GM23248 (cell line): Measurements from ENCODE around the gene NEK11. TPM values are rescaled to one million over a fixed set of nuclear protein-coding genes. Genes with fewer than 3 reads are reported as not detected.

ENCODE experiments used
- DNase-seq: peaks from one replicate; pipeline ENCODE4 v3.0.0-alpha.2; 2015
- H2AFZ ChIP-seq: fragments of 200-600 bp; sonication (generic); 2 replicates; pipeline ENCODE4 v1.6.1; 2016; ENCODE audit warnings: antibody characterized with exemption
- H3F3A ChIP-seq: fragments of 200-600 bp; sonication (generic); 2 replicates; pipeline ENCODE4 v1.6.1; 2016; ENCODE audit warnings: mild to moderate bottlenecking, antibody characterized with exemption, mixed run types; ENCODE audit not compliant: insufficient read depth
- H3K27ac ChIP-seq: fragments of 200-600 bp; sonication (generic); 2 replicates; pipeline ENCODE4 v1.5.1; 2016; ENCODE audit warnings: mild to moderate bottlenecking
- H3K27me3 ChIP-seq: fragments of 200-600 bp; sonication (generic); replicated peaks from 2 replicates; pipeline ENCODE4 v1.6.1; 2016; ENCODE audit warnings: mild to moderate bottlenecking; ENCODE audit not compliant: insufficient read depth
- H3K36me3 ChIP-seq: fragments of 200-600 bp; sonication (generic); 2 replicates; pipeline ENCODE4 v1.6.1; 2016; ENCODE audit warnings: low read depth, mild to moderate bottlenecking
- H3K4me1 ChIP-seq: fragments of 200-600 bp; sonication (generic); 2 replicates; pipeline ENCODE4 v1.6.1; 2016; ENCODE audit warnings: mild to moderate bottlenecking; ENCODE audit not compliant: insufficient read depth
- H3K4me2 ChIP-seq: fragments of 200-600 bp; sonication (generic); one replicate; pipeline ENCODE4 v1.6.1; 2016; ENCODE audit warnings: mild to moderate bottlenecking; ENCODE audit not compliant: unreplicated experiment
- H3K4me3 ChIP-seq: fragments of 200-600 bp; sonication (generic); 2 replicates; pipeline ENCODE4 v1.5.1; 2016; ENCODE audit warnings: mild to moderate bottlenecking
- H3K79me2 ChIP-seq: fragments of 200-600 bp; sonication (generic); 2 replicates; pipeline ENCODE4 v1.6.1; 2016; ENCODE audit warnings: mild to moderate bottlenecking; ENCODE audit not compliant: insufficient read depth
- H3K9ac ChIP-seq: fragments of 200-600 bp; sonication (generic); 2 replicates; pipeline ENCODE4 v1.6.1; 2016; ENCODE audit warnings: mild to moderate bottlenecking
- H3K9me2 ChIP-seq: fragments of 200-600 bp; sonication (generic); 2 replicates; pipeline ENCODE4 v1.6.1; 2016; ENCODE audit warnings: mixed run types, mild to moderate bottlenecking, moderate library complexity; ENCODE audit not compliant: insufficient read depth
- H3K9me3 ChIP-seq: fragments of 200-600 bp; sonication (generic); one replicate; pipeline ENCODE4 v1.6.1; 2017; ENCODE audit warnings: low read depth
- H4K20me1 ChIP-seq: fragments of 200-600 bp; sonication (generic); 2 replicates; pipeline ENCODE4 v1.6.0; 2016; ENCODE audit not compliant: insufficient read depth
- EZH2 ChIP-seq: fragments of 200-600 bp; sonication (generic); IDR thresholded peaks from 2 replicates; pipeline ENCODE4 v1.6.1; 2018; ENCODE audit warnings: antibody characterized with exemption, mild to moderate bottlenecking; ENCODE audit not compliant: insufficient read depth, poor library complexity, severe bottlenecking
- EZH2phosphoT487 ChIP-seq: fragments of 200-600 bp; sonication (generic); IDR thresholded peaks from 2 replicates; pipeline ENCODE4 v1.6.1; 2018; ENCODE audit warnings: antibody characterized with exemption, moderate library complexity, mild to moderate bottlenecking, low read depth; ENCODE audit not compliant: insufficient read depth
- WGBS, 2 experiments: methylation state at CpG; one replicate each; pipeline ENCODE4 v1.1.6; 2015 to 2017; ENCODE audit warnings: low lambda C conversion rate in 2 of 2, low coverage in 1 of 2; ENCODE audit errors: missing lambda C conversion rate in 2 of 2; 5-methylcytosine and 5-hydroxymethylcytosine counted together
- in situ Hi-C: fragments of 300-500 bp; cut with MboI; formaldehyde crosslinking; loops from 2 replicates; pipeline ENCODE4 v1.15.0; 2020
- polyA plus RNA-seq: library from polyadenylated mRNA; unstranded; fragments of >200 nt; fragmentation: Nextera tagmentation; extraction: Ambion mirVana; gene quantifications from 2 replicates; pipeline ENCODE4 v1.2.1, GENCODE V29; 2016
- total RNA-seq: library from RNA; depleted of rRNA; stranded (reverse); fragments of >200 nt; shearing (Covaris generic); gene quantifications from 2 replicates; pipeline ENCODE4 v1.2.3, GENCODE V29; 2014

The NEK11 gene
- total and polyA plus RNA-seq, 2 experiments from 2014 or later: 7.6 to 18.5 TPM

- no peak for TF ChIP-seq EZH2phosphoT487
- peak overlapping the region; percentile 29; the same call in 1 of the 2 replicates for H3K4me3 ChIP-seq
- H2AFZ ChIP-seq: 0 out of 2 replicates have a peak overlapping the region, but pooled peaks have one; percentile 18
- no peaks in the 10 kb centered on the region for H3K79me2 ChIP-seq
- DNase-seq: peak; percentile 49
- H3K9me2 ChIP-seq: no peaks in the 10 kb centered on the region
- WGBS, 2 experiments: 58 to 62% methylated on average over 3 of the region's 3 CpGs
- H3K9ac ChIP-seq: no peak overlapping the region
- H3K27ac ChIP-seq: no peak overlapping the region
- in situ Hi-C loops: no loop called here
- peaks cover 5% of the 10 kb centered on the region; the same call in 1 of the 2 replicates for H3F3A ChIP-seq
- no peaks in the 10 kb centered on the region for H4K20me1 ChIP-seq
- H3K9me3 ChIP-seq: no peaks in the 10 kb centered on the region
- no peaks in the 10 kb centered on the region for H3K36me3 ChIP-seq
- peaks cover 15% of the 10 kb centered on the region for H3K4me1 ChIP-seq
- no peaks in the 10 kb centered on the region for H3K27me3 ChIP-seq
- peak overlapping the region; percentile 72 for H3K4me2 ChIP-seq
These were observed 312.4 kb downstream of the NEK11 start for GRCh38 chr3:131338948-131339640.

GRCh38 chr3:131341761-131342160 lies 315.1 kb downstream of the NEK11 start:
- in situ Hi-C loops: no loop called here
- no peak overlapping the region for H3K4me2 ChIP-seq
- no peaks in the 10 kb centered on the region for H3K36me3 ChIP-seq
- H3K4me3 ChIP-seq: no peak overlapping the region
- no peak overlapping the region for H3K9ac ChIP-seq
- peaks cover 15% of the 10 kb centered on the region for H3K4me1 ChIP-seq
- H3K27me3 ChIP-seq: no peaks in the 10 kb centered on the region
- H4K20me1 ChIP-seq: no peaks in the 10 kb centered on the region
- no peak for DNase-seq
- no peak for TF ChIP-seq EZH2phosphoT487
- H2AFZ ChIP-seq: no peak overlapping the region
- H3F3A ChIP-seq: peaks cover 5% of the 10 kb centered on the region; the same call in 1 of the 2 replicates
- H3K9me2 ChIP-seq: no peaks in the 10 kb centered on the region
- no peaks in the 10 kb centered on the region for H3K9me3 ChIP-seq
- H3K27ac ChIP-seq: no peak overlapping the region
- H3K79me2 ChIP-seq: no peaks in the 10 kb centered on the region
- WGBS, 2 experiments: 100% methylated on average over 2 of the region's 2 CpGs

GRCh38 chr3:131348911-131349310 lies 322.2 kb downstream of the NEK11 start:
- Histone ChIP-seq H3F3A (peaks cover 27% of the 10 kb centered on the region), H3K27ac (peak overlapping the region; percentile 76; the same call in 1 of the 2 replicates), H3K79me2 (no peaks in the 10 kb centered on the region), H3K27me3 (no peaks in the 10 kb centered on the region), H3K4me3 (no peak overlapping the region), H3K9me3 (no peaks in the 10 kb centered on the region), H3K9ac (no peak overlapping the region), H3K36me3 (no peaks in the 10 kb centered on the region), H2AFZ (no peak overlapping the region), H3K4me1 (peaks cover 31% of the 10 kb centered on the region), H3K9me2 (no peaks in the 10 kb centered on the region), H3K4me2 (no peak overlapping the region), H4K20me1 (no peaks in the 10 kb centered on the region)
- no peak for TF ChIP-seq EZH2
- TF ChIP-seq EZH2phosphoT487: no peak
- 93 to 98% methylated on average over 2 of the region's 2 CpGs for WGBS, 2 experiments
- in situ Hi-C loops: no loop called here
- DNase-seq: no peak

- no peaks in the 10 kb centered on the region for H3K27me3 ChIP-seq
- H3K4me1 ChIP-seq: peaks cover 31% of the 10 kb centered on the region
- 90 to 92% methylated on average over 5 of the region's 5 CpGs for WGBS, 2 experiments
- H3K27ac ChIP-seq: peak overlapping the region; percentile 76
- TF ChIP-seq EZH2phosphoT487 (no peak), EZH2 (no peak)
- H3K4me2 ChIP-seq: peak overlapping the region; percentile 73
- H3K9me2 ChIP-seq: no peaks in the 10 kb centered on the region
- no peaks in the 10 kb centered on the region for H3K36me3 ChIP-seq
- H4K20me1 ChIP-seq: no peaks in the 10 kb centered on the region
- in situ Hi-C loops: no loop called here
- H3K9ac ChIP-seq: no peak overlapping the region
- no peaks in the 10 kb centered on the region for H3K79me2 ChIP-seq
- peak overlapping the region; percentile 25; the same call in 1 of the 2 replicates for H3K4me3 ChIP-seq
- DNase-seq: no peak
- 0 out of 2 replicates have a peak overlapping the region, but pooled peaks have one; percentile 35 for H2AFZ ChIP-seq
- H3K9me3 ChIP-seq: no peaks in the 10 kb centered on the region
- peaks cover 27% of the 10 kb centered on the region for H3F3A ChIP-seq
These were observed 322.8 kb downstream of the NEK11 start for GRCh38 chr3:131349454-131349853.
